ENCODE results near the gene OCA2. TPM values are rescaled to one million over a fixed set of nuclear protein-coding genes. Genes with fewer than 3 reads are reported as not detected.

Gene OCA2
- total RNA-seq, 1 donor = not detected

DNA sequence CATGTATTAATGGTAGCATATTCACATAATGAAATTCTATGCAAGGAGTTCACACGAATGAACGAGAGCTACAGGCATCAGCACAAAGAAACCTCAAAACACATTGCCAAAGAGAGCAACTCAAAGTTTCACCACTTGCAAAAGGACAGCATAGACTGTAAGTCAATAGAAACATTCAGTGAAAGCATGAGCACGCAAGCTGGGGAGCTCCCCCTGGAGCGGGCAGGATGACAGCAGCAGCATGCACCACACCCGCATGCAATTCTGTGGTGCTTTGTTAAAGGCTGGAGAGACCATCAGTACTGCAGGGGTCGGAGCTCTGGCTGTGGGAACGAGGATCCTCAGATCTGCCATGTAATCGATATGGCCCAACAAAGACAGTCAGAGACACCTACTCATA is 18.7 kb downstream of the OCA2 start:
- no peak overlapping the region for H3K4me3 ChIP-seq (ENCODE audit: low read depth, low read length)
- TF ChIP-seq, protein P1, sequence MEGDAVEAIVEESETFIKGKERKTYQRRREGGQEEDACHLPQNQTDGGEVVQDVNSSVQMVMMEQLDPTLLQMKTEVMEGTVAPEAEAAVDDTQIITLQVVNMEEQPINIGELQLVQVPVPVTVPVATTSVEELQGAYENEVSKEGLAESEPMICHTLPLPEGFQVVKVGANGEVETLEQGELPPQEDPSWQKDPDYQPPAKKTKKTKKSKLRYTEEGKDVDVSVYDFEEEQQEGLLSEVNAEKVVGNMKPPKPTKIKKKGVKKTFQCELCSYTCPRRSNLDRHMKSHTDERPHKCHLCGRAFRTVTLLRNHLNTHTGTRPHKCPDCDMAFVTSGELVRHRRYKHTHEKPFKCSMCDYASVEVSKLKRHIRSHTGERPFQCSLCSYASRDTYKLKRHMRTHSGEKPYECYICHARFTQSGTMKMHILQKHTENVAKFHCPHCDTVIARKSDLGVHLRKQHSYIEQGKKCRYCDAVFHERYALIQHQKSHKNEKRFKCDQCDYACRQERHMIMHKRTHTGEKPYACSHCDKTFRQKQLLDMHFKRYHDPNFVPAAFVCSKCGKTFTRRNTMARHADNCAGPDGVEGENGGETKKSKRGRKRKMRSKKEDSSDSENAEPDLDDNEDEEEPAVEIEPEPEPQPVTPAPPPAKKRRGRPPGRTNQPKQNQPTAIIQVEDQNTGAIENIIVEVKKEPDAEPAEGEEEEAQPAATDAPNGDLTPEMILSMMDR (IDR thresholded peaks at IDR 0.05; ENCODE audit: insufficient read depth, low read length) = no peak
- DNase-seq (ENCODE audit: low read depth) = no peak

DNA sequence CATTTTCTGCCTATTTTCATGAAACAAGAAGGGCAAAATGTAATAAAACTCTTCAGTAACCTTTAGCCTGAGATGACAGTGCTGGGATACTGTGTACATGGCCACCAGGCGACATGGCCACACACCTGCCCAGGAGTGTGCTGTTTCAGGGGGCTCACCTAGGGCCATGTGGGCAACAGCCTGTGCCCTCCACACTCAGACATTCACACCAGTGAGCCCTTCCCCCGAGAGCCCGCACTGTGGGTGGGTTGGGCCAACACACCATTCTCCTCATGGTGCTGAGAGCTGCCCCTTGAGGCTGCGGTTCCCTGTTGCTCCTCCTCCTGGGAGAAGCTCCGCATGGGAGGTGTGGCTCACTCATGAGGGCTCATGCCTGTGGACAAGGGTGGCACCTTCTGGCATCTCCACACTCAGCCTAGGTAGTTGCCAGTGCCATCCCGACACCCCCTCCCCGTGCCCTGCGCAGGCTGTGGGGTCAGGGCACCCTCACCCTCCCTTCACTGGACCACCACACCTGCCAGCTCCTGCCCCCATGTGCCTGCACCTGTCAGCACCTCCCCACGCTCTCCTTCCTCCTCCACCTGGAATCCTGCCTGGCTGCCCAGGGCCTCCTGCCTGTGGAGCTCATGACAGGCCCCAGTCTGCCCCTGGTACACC is 19.7 kb downstream of the OCA2 start:
- DNase-seq (ENCODE audit: low read depth) = no peak
- TF ChIP-seq, protein P1 (IDR thresholded peaks at IDR 0.05; ENCODE audit: insufficient read depth, low read length) = no peak
- H3K4me3 ChIP-seq (ENCODE audit: low read depth, low read length) = no peak overlapping the region

DNA sequence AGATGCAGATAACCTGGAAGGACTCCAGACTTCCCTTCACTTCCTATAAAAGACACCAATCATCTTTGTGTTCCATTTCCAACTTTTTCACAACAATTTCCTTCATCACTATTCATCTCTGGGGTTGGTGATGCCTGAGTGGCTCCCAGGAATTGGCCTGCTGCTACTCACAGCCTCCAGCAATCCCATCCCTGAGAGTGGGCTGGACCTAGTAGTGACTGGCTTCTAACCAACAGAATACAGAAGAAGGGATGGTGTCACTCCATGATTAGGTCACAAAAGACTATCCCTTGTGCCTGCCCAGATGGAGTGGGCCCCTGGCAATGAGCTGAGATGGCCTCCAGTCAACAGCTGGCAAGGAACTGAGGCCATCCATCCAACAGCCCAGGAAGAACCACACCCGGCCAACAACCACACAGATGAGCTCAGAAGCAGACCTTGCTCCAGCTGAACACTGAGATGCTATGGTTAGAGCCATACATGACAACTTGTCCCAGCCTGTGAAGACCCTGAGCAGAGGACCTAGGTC is 20.9 kb downstream of the OCA2 start:
- no peak for DNase-seq (ENCODE audit: low read depth)
- TF ChIP-seq, protein P1 (IDR thresholded peaks at IDR 0.05; ENCODE audit: insufficient read depth, low read length) = no peak
- H3K4me3 ChIP-seq (ENCODE audit: low read depth, low read length) = no peak overlapping the region

DNA sequence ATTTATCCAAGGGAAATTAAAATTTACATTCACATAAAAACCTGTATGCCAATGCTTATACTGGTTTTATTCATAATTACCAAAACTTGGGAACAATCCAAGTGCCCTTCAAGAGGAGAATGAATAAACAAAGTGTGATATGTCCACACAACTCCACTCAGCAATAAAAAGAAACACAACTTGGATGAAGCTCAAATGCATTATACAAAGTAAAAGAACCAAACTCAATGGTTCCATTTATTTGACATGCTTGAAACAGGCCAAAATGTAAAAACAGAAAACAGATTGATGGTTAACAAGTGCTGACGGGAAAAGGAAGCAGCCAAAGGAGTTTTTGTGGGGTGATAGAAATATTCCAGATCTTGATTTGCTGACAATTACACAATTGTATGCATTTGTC is 23.5 kb downstream of the OCA2 start:
- H3K4me3 ChIP-seq (ENCODE audit: low read depth, low read length) = no peak overlapping the region
- no peak for DNase-seq (ENCODE audit: low read depth)
- TF ChIP-seq, protein P1 (IDR thresholded peaks at IDR 0.05; ENCODE audit: insufficient read depth, low read length) = no peak

DNA sequence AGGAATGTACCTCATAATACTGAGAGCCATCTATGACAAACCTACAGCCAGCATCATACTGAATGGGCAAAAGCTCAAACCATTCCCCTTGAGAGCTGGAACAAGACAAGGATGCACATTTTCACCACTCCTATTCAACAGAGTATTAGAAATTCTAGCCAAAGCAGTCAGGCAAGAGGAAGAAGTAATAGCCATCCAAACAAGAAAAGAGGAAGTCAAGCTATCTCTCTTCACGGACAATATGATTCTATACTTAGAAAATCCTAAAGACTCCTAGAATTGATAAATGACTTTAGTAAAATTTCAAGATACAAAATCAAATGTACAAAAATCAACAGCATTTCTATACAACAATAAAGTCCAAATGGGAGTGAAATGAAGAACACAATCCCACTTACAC is 30.2 kb downstream of the OCA2 start:
- no peak overlapping the region for H3K4me3 ChIP-seq (ENCODE audit: low read depth, low read length)
- TF ChIP-seq, protein P1 (IDR thresholded peaks at IDR 0.05; ENCODE audit: insufficient read depth, low read length) = no peak
- no peak for DNase-seq (ENCODE audit: low read depth)

DNA sequence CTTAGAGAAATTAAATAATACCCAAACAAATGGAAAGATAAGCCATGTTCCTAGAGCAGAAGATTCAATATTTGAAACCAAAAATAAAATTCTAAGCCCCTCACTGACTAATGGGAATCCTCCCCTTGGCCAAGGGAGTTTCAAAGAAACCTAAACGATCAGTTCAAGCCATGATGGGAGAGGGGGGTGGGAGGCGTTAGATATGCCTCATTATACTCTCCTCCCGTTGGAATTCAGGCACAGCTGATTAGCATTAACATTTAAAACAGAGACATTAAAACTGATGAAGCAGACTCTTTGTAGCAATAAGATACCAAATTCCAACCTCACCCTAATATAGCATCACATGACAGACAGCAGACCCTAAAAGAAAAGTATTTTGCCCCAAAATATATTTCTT is 32.9 kb downstream of the OCA2 start:
- TF ChIP-seq, protein P1 (IDR thresholded peaks at IDR 0.05; ENCODE audit: insufficient read depth, low read length) = no peak
- no peak overlapping the region for H3K4me3 ChIP-seq (ENCODE audit: low read depth, low read length)
- DNase-seq (ENCODE audit: low read depth) = no peak

DNA sequence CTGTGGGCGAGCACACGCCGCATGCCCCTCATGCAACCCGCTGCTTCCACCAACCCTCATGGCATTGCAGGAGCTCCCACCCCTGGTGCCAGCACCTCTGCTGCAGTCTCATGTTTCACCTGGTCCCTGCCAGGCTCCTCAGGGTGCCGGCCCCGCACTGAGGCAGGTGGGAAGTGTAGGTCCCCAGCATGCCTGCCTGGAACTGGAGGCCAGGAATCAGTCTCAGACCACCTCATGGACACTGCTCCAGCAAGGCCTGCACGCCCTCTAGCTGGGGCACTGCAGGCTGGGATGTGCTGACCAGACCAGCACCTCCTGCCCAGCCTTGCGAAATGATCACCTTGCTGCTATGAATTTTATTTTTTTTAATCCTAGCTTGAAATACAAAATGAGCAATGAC is 39.1 kb downstream of the OCA2 start:
- no peak overlapping the region for H3K4me3 ChIP-seq (ENCODE audit: low read depth, low read length)
- no peak for DNase-seq (ENCODE audit: low read depth)
- TF ChIP-seq, protein P1 (IDR thresholded peaks at IDR 0.05; ENCODE audit: insufficient read depth, low read length) = no peak
